ENCODE results near the gene P2RY8. TPM values are rescaled to one million over a fixed set of nuclear protein-coding genes. Genes with fewer than 3 reads are reported as not detected.

Gene P2RY8
- total RNA-seq, 1 donor from 2014 or later = not detected

- DNase-seq (ENCODE audit: low read depth) = no peak
- H3K4me3 ChIP-seq (ENCODE audit: low read depth, low read length) = no peak overlapping the region
- TF ChIP-seq, protein P1, sequence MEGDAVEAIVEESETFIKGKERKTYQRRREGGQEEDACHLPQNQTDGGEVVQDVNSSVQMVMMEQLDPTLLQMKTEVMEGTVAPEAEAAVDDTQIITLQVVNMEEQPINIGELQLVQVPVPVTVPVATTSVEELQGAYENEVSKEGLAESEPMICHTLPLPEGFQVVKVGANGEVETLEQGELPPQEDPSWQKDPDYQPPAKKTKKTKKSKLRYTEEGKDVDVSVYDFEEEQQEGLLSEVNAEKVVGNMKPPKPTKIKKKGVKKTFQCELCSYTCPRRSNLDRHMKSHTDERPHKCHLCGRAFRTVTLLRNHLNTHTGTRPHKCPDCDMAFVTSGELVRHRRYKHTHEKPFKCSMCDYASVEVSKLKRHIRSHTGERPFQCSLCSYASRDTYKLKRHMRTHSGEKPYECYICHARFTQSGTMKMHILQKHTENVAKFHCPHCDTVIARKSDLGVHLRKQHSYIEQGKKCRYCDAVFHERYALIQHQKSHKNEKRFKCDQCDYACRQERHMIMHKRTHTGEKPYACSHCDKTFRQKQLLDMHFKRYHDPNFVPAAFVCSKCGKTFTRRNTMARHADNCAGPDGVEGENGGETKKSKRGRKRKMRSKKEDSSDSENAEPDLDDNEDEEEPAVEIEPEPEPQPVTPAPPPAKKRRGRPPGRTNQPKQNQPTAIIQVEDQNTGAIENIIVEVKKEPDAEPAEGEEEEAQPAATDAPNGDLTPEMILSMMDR (conservative IDR thresholded peaks at IDR 0.05; ENCODE audit: low read depth, low read length) = no peak
These were observed 70.7 kb downstream of the P2RY8 start for GRCh38 chrX:1466232-1466661.

DNA sequence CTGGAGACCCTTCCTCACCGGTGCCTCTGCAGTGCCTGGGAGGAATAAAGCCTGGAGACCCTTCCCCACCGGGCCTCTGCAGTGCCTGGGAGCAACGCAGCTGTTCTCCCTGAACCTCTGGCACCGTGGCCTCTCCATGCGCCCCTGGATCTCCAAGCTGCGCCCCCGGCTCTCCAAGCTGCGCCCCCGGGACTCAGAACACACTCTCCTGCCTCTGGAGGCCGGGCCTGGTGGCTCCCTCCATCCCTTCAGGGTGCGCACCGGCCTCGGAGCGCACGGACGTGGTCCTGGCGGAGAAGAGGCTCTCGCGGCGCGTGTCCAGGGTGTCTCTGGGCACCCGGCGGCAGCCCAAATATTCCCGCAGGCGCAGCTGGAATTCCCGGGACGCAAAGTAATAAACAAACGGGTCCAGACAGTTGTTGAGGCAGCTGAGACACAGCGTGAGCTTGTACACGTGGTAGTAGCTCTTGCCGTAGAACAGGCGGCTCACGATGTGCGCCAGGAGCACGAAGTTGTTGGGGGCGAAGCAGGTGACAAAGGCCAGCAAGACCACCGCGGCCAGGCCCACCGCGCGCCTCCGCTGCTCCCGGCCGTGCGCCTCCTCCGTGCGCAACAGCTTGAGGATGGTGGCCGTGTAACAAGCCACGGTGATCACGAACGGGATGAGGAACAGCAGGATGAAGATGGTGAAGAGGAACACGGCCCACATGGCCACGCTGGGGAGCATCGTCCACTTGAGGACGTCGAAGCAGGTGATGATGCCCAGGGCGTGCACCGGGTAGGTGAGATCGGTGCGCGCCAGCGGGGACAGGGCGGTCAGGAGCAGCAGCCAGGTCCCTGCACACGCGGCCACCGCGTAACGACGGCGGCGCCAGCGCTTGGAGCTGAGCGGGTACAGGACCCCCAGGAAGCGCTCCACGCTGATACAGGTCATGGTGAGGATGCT is 71.4 kb downstream of the P2RY8 start:
- H3K4me3 ChIP-seq (ENCODE audit: low read depth, low read length) = no peak overlapping the region
- DNase-seq (ENCODE audit: low read depth) = no peak
- TF ChIP-seq, protein P1 (conservative IDR thresholded peaks at IDR 0.05; ENCODE audit: low read depth, low read length) = no peak

DNA sequence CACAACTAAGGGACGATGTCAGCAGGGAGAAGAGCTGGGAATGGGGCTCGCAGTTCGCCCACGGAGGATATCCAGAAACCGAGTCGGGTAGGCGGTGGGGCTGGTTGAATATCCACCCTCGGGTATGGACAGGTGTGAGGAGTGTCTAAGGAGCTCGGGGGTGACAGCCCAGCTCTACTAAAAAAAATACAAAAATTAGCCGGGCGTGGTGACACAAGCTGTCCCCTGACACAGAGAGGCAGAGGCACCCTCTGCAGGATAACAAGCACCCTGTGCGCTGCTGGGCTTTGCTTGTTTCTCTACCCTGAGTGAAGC is 72.1 kb downstream of the P2RY8 start:
- TF ChIP-seq, protein P1 (conservative IDR thresholded peaks at IDR 0.05; ENCODE audit: low read depth, low read length) = no peak
- H3K4me3 ChIP-seq (ENCODE audit: low read depth, low read length) = no peak overlapping the region
- DNase-seq (ENCODE audit: low read depth) = no peak

GRCh38 chrX:1464041-1464970 is 72.7 kb downstream of the P2RY8 start:
- TF ChIP-seq, protein P1 (conservative IDR thresholded peaks at IDR 0.05; ENCODE audit: low read depth, low read length) = no peak
- H3K4me3 ChIP-seq (ENCODE audit: low read depth, low read length) = no peak overlapping the region
- no peak for DNase-seq (ENCODE audit: low read depth)

GRCh38 chrX:1463581-1463980 is 73.4 kb downstream of the P2RY8 start:
- DNase-seq (ENCODE audit: low read depth) = no peak
- no peak overlapping the region for H3K4me3 ChIP-seq (ENCODE audit: low read depth, low read length)
- TF ChIP-seq, protein P1 (conservative IDR thresholded peaks at IDR 0.05; ENCODE audit: low read depth, low read length) = no peak

- no peak overlapping the region for H3K4me3 ChIP-seq (ENCODE audit: low read depth, low read length)
- DNase-seq (ENCODE audit: low read depth) = no peak
- TF ChIP-seq, protein P1 (conservative IDR thresholded peaks at IDR 0.05; ENCODE audit: low read depth, low read length) = no peak
These were observed 74.3 kb downstream of the P2RY8 start for GRCh38 chrX:1462596-1463251.

Data from epithelial cell of proximal tubule (primary cell).